Activated CD8-positive, alpha-beta memory T cell treated with anti-CD3 and anti-CD28 coated beads for 36 hours (primary cell): ENCODE data around the gene CFAP70. TPM values are rescaled to one million over a fixed set of nuclear protein-coding genes. Genes with fewer than 3 reads are reported as not detected.
"Not testable (repeated sequence)": the region's sequence is repeated elsewhere in the genome, so short reads cannot be mapped to it uniquely, and the experiment has no call there.

Source experiments
- CTCF ChIA-PET: fragments of 350-600 bp; sonication (Branson Sonifier 250); formaldehyde crosslinking; loops from one replicate; lab custom pipeline; 2021; ENCODE audit warnings: antibody characterized with exemption; lab: Charles Lee
- POLR2A ChIA-PET: fragments of 350-600 bp; sonication (Branson Sonifier 250); formaldehyde crosslinking; loops from one replicate; lab custom pipeline; 2021; ENCODE audit warnings: antibody characterized with exemption; lab: Charles Lee
- total RNA-seq, 2 experiments: library from RNA; stranded (reverse); gene quantifications; one replicate each; pipeline ENCODE4 v1.2.3, GENCODE V29; 2021

The CFAP70 gene
- under 1 TPM; 0.72 to 0.82 TPM for total RNA-seq

GRCh38 chr10:73358331-73359279 is at the start of gene CFAP70:
Gene CFAP70 (minus strand): TSS chr10:73358864. CDS start chr10:73354796, 4,068 bp downstream.
- CTCF ChIA-PET = interaction anchor here (1.4 to 1.5 kb wide), 2 partner anchors 10 to 54 kb away, joined by 3 to 4 read pairs; no protein-coding TSS in a partner anchor
- POLR2A ChIA-PET = interaction anchor here (0.6 to 1.5 kb wide), 3 partner anchors 10 to 137 kb away, joined by 3 to 6 read pairs (median 5); partner anchors contain the start of gene PPP3CB

- ChIA-PET CTCF (interaction anchor here (0.8 kb wide), 1 partner anchor 37 kb away, joined by 3 read pairs; no protein-coding TSS in a partner anchor), POLR2A (no interaction called here)
Observed at GRCh38 chr10:73408061-73408460, 49.4 kb upstream of the CFAP70 start.

- ChIA-PET POLR2A (no interaction called here), CTCF (no interaction called here)
Observed at GRCh38 chr10:73407495-73407894, 48.8 kb upstream of the CFAP70 start.

GRCh38 chr10:73406846-73407245 is 48.2 kb upstream of the CFAP70 start:
- ChIA-PET POLR2A (no interaction called here), CTCF (interaction anchor here (0.6 kb wide), 2 partner anchors 150 to 348 kb away, joined by 3 to 4 read pairs; no protein-coding TSS in a partner anchor)

GRCh38 chr10:73405556-73405955 is 46.9 kb upstream of the CFAP70 start:
- ChIA-PET POLR2A (no interaction called here), CTCF (no interaction called here)

- ChIA-PET POLR2A (no interaction called here), CTCF (no interaction called here)
Observed at GRCh38 chr10:73404690-73405089, 46.0 kb upstream of the CFAP70 start.

- ChIA-PET POLR2A (no interaction called here), CTCF (no interaction called here)
Observed at GRCh38 chr10:73401636-73402035, 43.0 kb upstream of the CFAP70 start.

- POLR2A ChIA-PET = no interaction called here
- CTCF ChIA-PET = no interaction called here
Observed at GRCh38 chr10:73399063-73399462, 40.4 kb upstream of the CFAP70 start.

- ChIA-PET CTCF (no interaction called here), POLR2A (no interaction called here)
Observed at GRCh38 chr10:73398024-73398423, 39.4 kb upstream of the CFAP70 start.

GRCh38 chr10:73394325-73394724 is 35.7 kb upstream of the CFAP70 start:
- CTCF ChIA-PET, POLR2A ChIA-PET: not testable (repeated sequence)

- CTCF ChIA-PET = no interaction called here
- POLR2A ChIA-PET = no interaction called here
Observed at GRCh38 chr10:73388228-73388627, 29.6 kb upstream of the CFAP70 start.

- ChIA-PET CTCF (no interaction called here), POLR2A (no interaction called here)
Observed at GRCh38 chr10:73386583-73386982, 27.9 kb upstream of the CFAP70 start.

- POLR2A ChIA-PET = no interaction called here
Observed at GRCh38 chr10:73379064-73379748, 20.5 kb upstream of the CFAP70 start.

GRCh38 chr10:73376679-73377078 is 18.0 kb upstream of the CFAP70 start:
- ChIA-PET CTCF (interaction anchor here (0.9 kb wide), 1 partner anchor 36 kb away, joined by 7 read pairs; no protein-coding TSS in a partner anchor), POLR2A (no interaction called here)

More at GRCh38 chr10:73379064-73379748, 20.5 kb upstream of the CFAP70 start:
- CTCF ChIA-PET = no interaction called here

GRCh38 chr10:73368238-73368637 is 9.6 kb upstream of the CFAP70 start:
- CTCF ChIA-PET = no interaction called here
- POLR2A ChIA-PET = no interaction called here

GRCh38 chr10:73366381-73367298 is 8.0 kb upstream of the CFAP70 start:
- POLR2A ChIA-PET = interaction anchor here (0.6 kb wide), 1 partner anchor 115 kb away, joined by 3 read pairs; no protein-coding TSS in a partner anchor

GRCh38 chr10:73364964-73365363 is 6.3 kb upstream of the CFAP70 start:
- ChIA-PET CTCF (no interaction called here), POLR2A (no interaction called here)

More at GRCh38 chr10:73366381-73367298, 8.0 kb upstream of the CFAP70 start:
- CTCF ChIA-PET = interaction anchor here (0.6 kb wide), 1 partner anchor 700 kb away, joined by 3 read pairs; no protein-coding TSS in a partner anchor

GRCh38 chr10:73359492-73359891 is 828 bp upstream of the CFAP70 start:
- POLR2A ChIA-PET = no interaction called here

More at GRCh38 chr10:73359492-73359891, 828 bp upstream of the CFAP70 start:
- CTCF ChIA-PET = interaction anchor here (1.4 kb wide), 1 partner anchor 53 kb away, joined by 3 read pairs; no protein-coding TSS in a partner anchor
